Measurements from ENCODE around the gene VPS37C. TPM values are rescaled to one million over a fixed set of nuclear protein-coding genes. Genes with fewer than 3 reads are reported as not detected.
"Not testable (repeated sequence)": the region's sequence is repeated elsewhere in the genome, so short reads cannot be mapped to it uniquely, and the experiment has no call there.

VPS37C gene
- total and polyA plus RNA-seq, 4 donors = 2.6 to 6.1 (median 5.1) TPM

GRCh38 chr11:61102667-61103571 lies 58.3 kb downstream of the VPS37C start:
- no peaks in the 10 kb centered on the region for H3K9me3 ChIP-seq (ENCODE audit: control insufficient read depth in 4 of 4, low read length in 3 of 4)
- no peaks in the 10 kb centered on the region for H3K27me3 ChIP-seq (ENCODE audit: control insufficient read depth in 4 of 4, insufficient read depth in 4 of 4, low read length in 3 of 4)
- 84% methylated on average over 21 of the region's 21 CpGs for WGBS
- no peaks in the 10 kb centered on the region for H3K36me3 ChIP-seq (ENCODE audit: control insufficient read depth in 4 of 4, insufficient read depth in 3 of 4, low read depth in 1 of 4, low read length in 3 of 4)
- TF ChIP-seq RXRA (IDR thresholded peaks at IDR 0.05) = no peak
- TF ChIP-seq HNF4G (IDR thresholded peaks at IDR 0.05) = no peak
- no peak for TF ChIP-seq FOXA1 (IDR thresholded peaks at IDR 0.05)
- H3K27ac ChIP-seq (ENCODE audit: low read depth in 1 of 2, low read length in 2 of 2) = no peak overlapping the region
- H3K9ac ChIP-seq (ENCODE audit: low read depth in 1 of 2, low read length in 2 of 2) = no peak overlapping the region
- DNase-seq (ENCODE audit: low spot score) = no peak
- no peaks in the 10 kb centered on the region for H3K4me1 ChIP-seq (ENCODE audit: control insufficient read depth in 4 of 4, insufficient read depth in 4 of 4, low read length in 3 of 4)
- H3K4me3 ChIP-seq (ENCODE audit: low read depth in 1 of 3, low read length in 3 of 3) = no peak overlapping the region

- Histone ChIP-seq H3K9ac (ENCODE audit: low read depth in 1 of 2, low read length in 2 of 2) (no peak overlapping the region), H3K4me3 (ENCODE audit: low read depth in 1 of 3, low read length in 3 of 3) (no peak overlapping the region), H3K36me3 (ENCODE audit: control insufficient read depth in 4 of 4, insufficient read depth in 3 of 4, low read depth in 1 of 4, low read length in 3 of 4) (no peaks in the 10 kb centered on the region), H3K27ac (ENCODE audit: low read depth in 1 of 2, low read length in 2 of 2) (no peak overlapping the region), H3K9me3 (ENCODE audit: control insufficient read depth in 4 of 4, low read length in 3 of 4) (no peaks in the 10 kb centered on the region), H3K4me1 (ENCODE audit: control insufficient read depth in 4 of 4, insufficient read depth in 4 of 4, low read length in 3 of 4) (no peaks in the 10 kb centered on the region), H3K27me3 (ENCODE audit: control insufficient read depth in 4 of 4, insufficient read depth in 4 of 4, low read length in 3 of 4) (no peaks in the 10 kb centered on the region)
- DNase-seq (ENCODE audit: low spot score) = no peak
- WGBS = 82% methylated on average over 4 of the region's 4 CpGs
- TF ChIP-seq JUND (IDR thresholded peaks at IDR 0.05) (no peak), HNF4G (IDR thresholded peaks at IDR 0.05) (no peak)
These were observed 62.4 kb downstream of the VPS37C start for GRCh38 chr11:61098778-61099177.

- not testable (repeated sequence) for H3K9ac ChIP-seq (ENCODE audit: low read depth in 1 of 2, low read length in 2 of 2); DNase-seq (ENCODE audit: low spot score); H3K27ac ChIP-seq (ENCODE audit: low read depth in 1 of 2, low read length in 2 of 2); H3K4me1 ChIP-seq (ENCODE audit: control insufficient read depth in 4 of 4, insufficient read depth in 4 of 4, low read length in 3 of 4); H3K4me3 ChIP-seq (ENCODE audit: low read depth in 1 of 3, low read length in 3 of 3); H3K9me3 ChIP-seq (ENCODE audit: control insufficient read depth in 4 of 4, low read length in 3 of 4); H3K36me3 ChIP-seq (ENCODE audit: control insufficient read depth in 4 of 4, insufficient read depth in 3 of 4, low read depth in 1 of 4, low read length in 3 of 4); H3K27me3 ChIP-seq (ENCODE audit: control insufficient read depth in 4 of 4, insufficient read depth in 4 of 4, low read length in 3 of 4)
- 65% methylated on average over 2 of the region's 2 CpGs for WGBS
These were observed 63.0 kb downstream of the VPS37C start for GRCh38 chr11:61098261-61098660.

- H3K36me3 ChIP-seq (ENCODE audit: control insufficient read depth in 4 of 4, insufficient read depth in 3 of 4, low read depth in 1 of 4, low read length in 3 of 4) = no peaks in the 10 kb centered on the region
- no peak overlapping the region for H3K4me3 ChIP-seq (ENCODE audit: low read depth in 1 of 3, low read length in 3 of 3)
- no peaks in the 10 kb centered on the region for H3K9me3 ChIP-seq (ENCODE audit: control insufficient read depth in 4 of 4, low read length in 3 of 4)
- no peaks in the 10 kb centered on the region for H3K4me1 ChIP-seq (ENCODE audit: control insufficient read depth in 4 of 4, insufficient read depth in 4 of 4, low read length in 3 of 4)
- TF ChIP-seq GABPA (IDR thresholded peaks at IDR 0.05 in 1 of 2, conservative IDR thresholded peaks at IDR 0.05 in 1 of 2) (no peak), HNF4G (IDR thresholded peaks at IDR 0.05) (no peak), HNF4A (conservative IDR thresholded peaks at IDR 0.05) (no peak), YY1 (IDR thresholded peaks at IDR 0.05) (no peak), SP1 (IDR thresholded peaks at IDR 0.05) (no peak), JUND (IDR thresholded peaks at IDR 0.05) (no peak), RXRA (IDR thresholded peaks at IDR 0.05) (no peak), TAF1 (conservative IDR thresholded peaks at IDR 0.05) (no peak), FOXA2 (IDR thresholded peaks at IDR 0.05) (no peak), REST (IDR thresholded peaks at IDR 0.05) (no peak), NR2F2 (IDR thresholded peaks at IDR 0.05) (no peak)
- no peak overlapping the region for H3K9ac ChIP-seq (ENCODE audit: low read depth in 1 of 2, low read length in 2 of 2)
- 85% methylated on average over 7 of the region's 7 CpGs for WGBS
- no peak overlapping the region for H3K27ac ChIP-seq (ENCODE audit: low read depth in 1 of 2, low read length in 2 of 2)
- no peaks in the 10 kb centered on the region for H3K27me3 ChIP-seq (ENCODE audit: control insufficient read depth in 4 of 4, insufficient read depth in 4 of 4, low read length in 3 of 4)
- DNase-seq (ENCODE audit: low spot score) = no peak
These were observed 66.2 kb downstream of the VPS37C start for GRCh38 chr11:61095021-61095420.

- not testable (repeated sequence) for H3K27me3 ChIP-seq (ENCODE audit: control insufficient read depth in 4 of 4, insufficient read depth in 4 of 4, low read length in 3 of 4); H3K9ac ChIP-seq (ENCODE audit: low read depth in 1 of 2, low read length in 2 of 2); H3K9me3 ChIP-seq (ENCODE audit: control insufficient read depth in 4 of 4, low read length in 3 of 4); H3K27ac ChIP-seq (ENCODE audit: low read depth in 1 of 2, low read length in 2 of 2); H3K4me3 ChIP-seq (ENCODE audit: low read depth in 1 of 3, low read length in 3 of 3); DNase-seq (ENCODE audit: low spot score); H3K36me3 ChIP-seq (ENCODE audit: control insufficient read depth in 4 of 4, insufficient read depth in 3 of 4, low read depth in 1 of 4, low read length in 3 of 4); H3K4me1 ChIP-seq (ENCODE audit: control insufficient read depth in 4 of 4, insufficient read depth in 4 of 4, low read length in 3 of 4)
- 94% methylated on average over 7 of the region's 7 CpGs for WGBS
These were observed 67.1 kb downstream of the VPS37C start for GRCh38 chr11:61094167-61094566.
